ENCODE results near the gene MEGF11.

GRCh38 chr15:65921780-65922179, 331.8 kb downstream of the MEGF11 start:
- TF ChIP-seq CTCF (IDR thresholded peaks at IDR 0.05), result no peak
- no peak for TF ChIP-seq RAD21 (IDR thresholded peaks at IDR 0.05; ENCODE audit: low read length)
- TF ChIP-seq MEF2A (IDR thresholded peaks at IDR 0.05; ENCODE audit: borderline replicate concordance, low read depth), result no peak
- TF ChIP-seq SMC3 (IDR thresholded peaks at IDR 0.05; ENCODE audit: low read depth, low read length), result no peak
- no peak for TF ChIP-seq EP300 (IDR thresholded peaks at IDR 0.05; ENCODE audit: borderline replicate concordance in 1 of 2, low read depth in 1 of 2, low read length in 1 of 2)
- TF ChIP-seq REST (IDR thresholded peaks at IDR 0.05; ENCODE audit: low read depth, low read length), result no peak
- TF ChIP-seq EZH2phosphoT487 (IDR thresholded peaks at IDR 0.05; ENCODE audit: borderline replicate concordance, low read depth), result no peak
- no peak for TF ChIP-seq YY1 (IDR thresholded peaks at IDR 0.05; ENCODE audit: low read depth)
- no peak for TF ChIP-seq POLR2AphosphoS5 (IDR thresholded peaks at IDR 0.05; ENCODE audit: low read depth, low read length)
- no peak for TF ChIP-seq TAF1 (IDR thresholded peaks at IDR 0.05; ENCODE audit: borderline replicate concordance, low read depth, low read length)
- no peak for TF ChIP-seq MXI1 (IDR thresholded peaks at IDR 0.05; ENCODE audit: low read depth, low read length)
- TF ChIP-seq GABPA (IDR thresholded peaks at IDR 0.05; ENCODE audit: low read depth), result no peak
